ENCODE data around the gene CYP4F8.
"Not testable (repeated sequence)": the region's sequence is repeated elsewhere in the genome, so short reads cannot be mapped to it uniquely, and the experiment has no call there.

Gene CYP4F8, protein sequence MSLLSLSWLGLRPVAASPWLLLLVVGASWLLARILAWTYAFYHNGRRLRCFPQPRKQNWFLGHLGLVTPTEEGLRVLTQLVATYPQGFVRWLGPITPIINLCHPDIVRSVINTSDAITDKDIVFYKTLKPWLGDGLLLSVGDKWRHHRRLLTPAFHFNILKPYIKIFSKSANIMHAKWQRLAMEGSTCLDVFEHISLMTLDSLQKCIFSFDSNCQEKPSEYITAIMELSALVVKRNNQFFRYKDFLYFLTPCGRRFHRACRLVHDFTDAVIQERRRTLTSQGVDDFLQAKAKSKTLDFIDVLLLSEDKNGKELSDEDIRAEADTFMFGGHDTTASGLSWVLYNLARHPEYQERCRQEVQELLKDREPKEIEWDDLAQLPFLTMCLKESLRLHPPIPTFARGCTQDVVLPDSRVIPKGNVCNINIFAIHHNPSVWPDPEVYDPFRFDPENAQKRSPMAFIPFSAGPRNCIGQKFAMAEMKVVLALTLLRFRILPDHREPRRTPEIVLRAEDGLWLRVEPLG

DNA sequence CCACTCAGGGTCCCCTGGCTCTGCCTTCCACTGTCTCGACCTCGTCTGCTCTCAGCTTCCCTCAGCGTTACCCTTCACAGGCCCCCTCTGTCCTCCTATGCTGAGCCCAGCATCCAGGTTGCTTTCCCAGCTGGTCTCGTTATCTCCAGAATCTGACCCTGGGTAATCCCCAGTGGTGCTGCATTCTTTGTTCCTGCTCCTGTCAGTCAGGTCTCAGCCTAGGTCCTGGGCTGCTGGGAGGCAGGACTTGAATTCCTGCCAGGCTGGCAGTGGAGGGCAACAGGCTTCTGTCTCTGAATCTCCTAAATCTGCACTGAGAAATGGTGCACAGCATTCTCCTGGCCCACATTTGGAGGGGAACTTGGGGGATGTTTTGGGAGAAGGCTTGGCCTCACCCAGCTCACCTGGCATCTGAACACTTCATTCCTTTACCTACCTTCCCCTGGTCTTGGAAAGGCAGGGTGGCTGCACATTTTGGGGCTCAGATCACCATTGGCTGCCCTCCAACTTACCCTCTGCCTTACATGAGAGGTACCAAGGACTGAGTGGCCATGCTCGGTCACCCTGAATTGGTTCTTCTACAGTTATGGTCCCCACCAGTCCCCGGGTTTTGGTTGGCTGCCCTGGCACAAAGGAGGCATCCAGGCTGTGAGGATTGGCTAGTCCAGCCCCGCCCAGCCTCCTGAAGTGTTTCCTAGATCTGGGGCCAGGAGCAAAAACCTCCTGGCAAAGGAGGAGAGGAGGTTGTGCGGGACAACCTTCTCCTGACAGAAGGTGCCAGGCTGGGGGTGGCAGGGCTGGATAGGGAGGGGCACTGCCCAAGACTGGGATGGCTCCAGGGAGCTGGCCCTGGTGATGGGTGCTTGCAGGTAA lies at the start of gene CYP4F8:
TSS of gene CYP4F8 (plus strand) at position 712 of the 873 bp plus-strand sequence. CDS start 399 bp downstream, outside the sequence.
- DNase-seq, result no peak

DNA sequence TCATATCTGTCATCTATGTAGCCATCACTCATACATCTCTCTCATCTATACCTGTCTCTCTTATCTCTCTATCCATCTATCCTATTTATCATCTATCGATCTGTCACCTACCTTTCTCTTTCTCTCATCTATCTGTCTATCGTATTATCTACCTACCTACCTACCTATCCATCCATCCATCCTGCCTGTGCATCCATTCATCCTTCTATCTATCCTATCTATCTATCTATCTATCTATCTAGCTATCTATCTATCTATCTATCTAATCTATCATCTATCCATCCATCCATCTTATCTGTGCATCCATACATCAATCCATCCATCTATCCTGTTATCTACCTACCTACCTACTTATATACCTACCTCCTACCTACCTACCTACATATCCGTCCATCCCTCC lies 44.6 kb upstream of the CYP4F8 start:
- DNase-seq, result no peak

DNA sequence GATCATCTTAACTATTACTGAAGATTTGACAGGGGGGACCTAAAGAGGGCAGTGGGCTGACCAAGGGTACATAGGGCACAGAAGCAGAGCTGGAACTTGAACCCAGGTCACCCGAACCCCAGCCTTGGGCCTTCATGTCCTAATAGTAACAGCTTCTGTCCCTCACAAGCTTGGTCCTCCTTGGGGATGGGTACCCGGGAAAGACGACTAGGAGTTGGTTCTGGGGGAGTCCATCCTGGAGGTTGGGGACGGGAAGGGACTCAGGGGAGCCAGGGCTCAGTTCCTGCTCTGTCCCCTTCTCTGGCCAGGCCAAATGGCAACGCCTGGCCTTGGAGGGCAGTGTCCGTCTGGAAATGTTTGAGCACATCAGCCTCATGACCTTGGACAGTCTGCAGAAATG lies 39.6 kb upstream of the CYP4F8 start:
- DNase-seq, result no peak

DNA sequence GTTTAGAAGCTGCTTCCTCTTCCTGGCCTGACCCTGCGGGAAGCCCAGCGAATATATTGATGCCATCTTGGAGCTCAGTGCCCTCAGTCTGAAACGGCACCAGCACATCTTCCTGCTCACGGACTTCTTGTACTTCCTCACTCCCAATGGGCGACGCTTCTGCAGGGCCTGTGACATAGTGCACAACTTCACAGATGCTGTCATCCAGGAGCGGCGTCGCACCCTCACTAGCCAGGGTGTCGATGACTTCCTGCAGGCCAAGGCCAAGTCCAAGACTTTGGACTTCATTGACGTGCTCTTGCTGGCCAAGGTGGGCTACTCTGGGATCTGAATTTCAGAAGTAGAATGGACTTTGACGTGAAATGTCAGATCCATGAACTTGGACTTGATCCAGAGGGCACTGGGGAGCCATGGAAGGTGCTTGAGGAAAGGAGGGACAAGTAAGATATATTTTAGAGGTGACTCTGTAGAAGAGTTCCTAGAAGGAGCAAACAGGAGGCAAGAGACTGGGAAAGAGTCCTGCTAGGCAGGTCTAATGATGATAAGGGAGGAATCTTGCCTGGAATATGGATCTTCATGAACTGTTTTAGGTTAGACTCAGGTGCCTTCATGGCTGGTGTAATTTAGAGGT lies 38.4 kb upstream of the CYP4F8 start:
- DNase-seq, result no peak

DNA sequence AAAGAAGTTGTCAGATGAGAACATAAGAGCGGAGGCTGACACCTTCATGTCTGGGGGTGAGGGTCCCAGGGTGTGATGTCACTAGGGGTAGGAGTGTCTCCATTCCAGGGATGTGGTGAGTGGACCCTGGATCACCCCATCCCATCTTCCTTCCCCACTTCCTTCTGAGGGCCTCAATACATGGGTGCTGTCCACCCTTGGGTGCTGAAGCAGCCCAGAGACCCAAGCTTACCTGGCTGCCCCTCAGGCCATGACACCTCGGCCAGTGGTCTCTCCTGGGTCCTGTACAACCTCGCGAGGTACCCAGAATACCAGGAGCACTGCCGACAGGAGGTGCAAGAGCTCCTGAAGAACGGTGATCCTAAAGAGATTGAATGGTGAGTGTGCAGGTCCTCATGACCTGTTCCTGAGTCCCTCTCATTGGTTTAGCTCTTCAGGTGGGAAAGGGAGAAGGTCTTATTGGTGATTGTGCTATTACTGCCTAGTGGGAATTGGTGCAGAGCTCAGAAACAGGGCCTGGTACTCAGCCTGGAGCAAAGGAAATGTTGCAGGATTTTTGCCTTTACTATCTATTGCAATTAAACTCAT lies 37.7 kb upstream of the CYP4F8 start:
- no peak for DNase-seq

DNA sequence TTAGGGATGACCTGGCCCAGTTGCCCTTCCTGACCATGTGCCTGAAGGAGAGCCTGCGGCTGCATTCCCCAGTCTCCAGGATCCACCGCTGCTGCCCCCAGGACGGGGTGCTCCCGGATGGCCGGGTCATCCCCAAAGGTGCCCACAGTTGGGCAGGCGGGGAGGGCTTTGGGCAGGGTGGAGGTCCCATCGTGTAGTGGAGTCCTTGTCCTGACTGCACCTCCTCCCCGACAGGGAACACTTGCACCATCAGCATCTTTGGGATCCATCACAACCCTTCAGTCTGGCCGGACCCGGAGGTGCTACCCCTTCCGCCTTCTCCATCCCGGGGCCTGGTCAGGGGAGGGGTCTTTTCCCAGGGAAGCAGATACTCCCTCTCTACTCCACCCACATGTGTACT lies 31.7 kb upstream of the CYP4F8 start:
- DNase-seq, result no peak

DNA sequence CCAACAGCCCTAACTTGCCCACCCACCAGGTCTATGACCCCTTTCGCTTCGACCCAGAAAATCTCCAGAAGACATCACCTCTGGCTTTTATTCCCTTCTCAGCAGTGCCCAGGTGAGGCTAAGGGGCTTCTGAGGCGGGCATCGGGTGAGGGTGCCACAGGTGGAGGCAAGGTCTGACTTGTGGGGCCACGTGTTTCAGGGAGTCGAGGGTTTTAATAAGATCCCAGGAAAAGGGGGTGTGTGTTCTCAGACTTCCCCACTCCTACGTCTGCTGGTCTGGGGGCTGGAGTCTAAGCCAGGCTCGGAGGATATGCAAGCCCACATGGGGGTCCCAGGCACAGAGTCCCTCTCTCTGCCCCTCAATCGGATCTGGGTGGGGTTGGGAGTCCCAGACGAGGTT lies 30.9 kb upstream of the CYP4F8 start:
- DNase-seq, result no peak

DNA sequence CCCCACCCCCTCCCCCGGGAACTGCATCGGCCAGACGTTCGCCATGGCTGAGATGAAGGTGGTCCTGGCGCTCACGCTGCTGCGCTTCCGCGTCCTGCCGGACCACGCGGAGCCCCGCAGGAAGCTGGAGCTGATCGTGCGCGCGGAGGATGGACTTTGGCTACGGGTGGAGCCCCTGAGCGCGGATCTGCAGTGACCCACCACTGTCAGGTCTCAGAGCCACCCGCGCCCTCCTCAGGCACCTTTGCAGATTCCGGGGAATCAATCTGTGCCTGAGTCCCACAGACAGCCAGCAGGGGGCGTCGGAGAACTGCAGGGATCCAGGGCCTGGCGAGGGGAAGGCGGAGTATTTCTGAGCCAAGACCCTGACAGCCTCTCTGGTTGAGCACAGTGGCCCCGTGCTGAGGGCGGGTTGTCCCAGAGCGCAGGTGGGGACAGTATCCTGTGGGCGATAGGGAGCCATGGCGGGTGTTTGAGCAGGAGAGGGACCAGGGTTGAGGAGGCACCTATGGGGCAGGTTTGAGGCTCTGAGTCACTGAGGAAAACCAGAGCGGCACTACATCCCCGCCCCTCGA lies 30.4 kb upstream of the CYP4F8 start:
- DNase-seq, result peak; percentile 68

DNA sequence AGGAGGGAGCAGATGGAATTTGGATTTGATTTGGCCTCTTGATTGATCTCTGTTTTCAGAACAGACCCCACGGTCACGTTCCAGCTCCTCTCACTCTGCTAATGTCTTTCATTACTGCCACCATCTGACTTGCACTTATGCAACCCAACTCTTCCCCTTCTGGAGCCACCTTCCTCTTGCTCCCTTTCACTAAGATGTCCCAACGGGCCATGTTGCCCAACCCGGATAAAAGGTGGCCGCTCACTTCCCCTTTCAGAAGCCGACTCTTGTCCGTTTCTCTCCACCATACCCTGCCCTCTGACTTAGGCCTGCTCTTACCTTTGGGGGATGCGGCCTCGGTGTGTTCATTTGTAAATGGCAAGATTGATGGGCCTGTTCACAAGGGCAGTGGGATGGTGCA lies 27.4 kb upstream of the CYP4F8 start:
- peak; percentile 99 for DNase-seq

DNA sequence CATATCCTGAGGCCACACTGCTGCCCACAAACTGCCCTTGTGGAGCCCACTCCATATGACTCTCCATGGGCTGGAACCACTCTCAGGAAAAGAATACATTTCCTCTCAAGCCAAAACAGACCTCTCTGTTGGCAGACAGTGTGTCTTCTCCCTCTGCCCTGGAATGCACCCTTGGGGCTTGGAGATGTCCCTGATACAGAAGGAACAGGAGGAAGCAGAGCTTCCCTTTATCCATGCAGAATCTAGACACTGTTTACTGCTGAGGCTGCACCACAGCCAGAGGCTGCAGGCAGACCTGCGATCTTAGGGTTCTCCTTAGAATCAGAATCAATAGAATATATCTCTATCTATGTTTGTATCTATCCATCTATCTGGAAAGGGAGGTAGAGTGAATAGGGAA lies 26.8 kb upstream of the CYP4F8 start:
- peak; percentile 53 for DNase-seq

DNA sequence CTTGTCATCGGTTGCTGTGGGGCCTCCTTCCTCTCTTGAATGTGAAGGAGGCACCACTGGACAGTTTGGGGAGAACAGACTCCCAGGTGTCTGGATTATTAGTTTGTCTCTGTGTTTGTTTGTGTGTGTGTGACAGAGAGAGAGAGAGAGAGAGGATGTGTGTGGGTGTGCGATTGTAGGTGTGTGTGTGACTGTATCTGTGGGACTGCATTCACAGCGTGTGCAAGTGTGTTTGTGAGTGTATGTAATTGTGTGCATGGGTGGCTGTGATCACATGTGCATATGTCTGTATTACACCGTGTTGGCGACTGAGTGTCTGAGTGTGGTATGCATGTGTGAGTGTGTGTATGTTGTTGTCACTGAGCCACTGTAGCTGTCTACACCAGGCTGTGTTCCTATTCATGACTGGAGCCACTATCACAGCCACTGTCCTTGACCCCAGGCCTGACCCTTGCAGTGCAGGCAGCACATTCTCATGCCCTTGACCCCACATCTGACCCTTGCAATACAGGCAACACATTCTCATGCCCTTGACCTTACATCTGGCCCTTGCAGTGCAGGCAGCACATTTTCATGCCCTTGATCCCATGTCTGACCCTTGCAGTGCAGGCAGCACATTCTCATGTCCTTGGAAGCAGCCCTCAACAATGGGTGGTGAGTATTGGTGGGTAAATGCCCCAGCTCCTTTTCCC lies 25.1 kb upstream of the CYP4F8 start:
- DNase-seq, result no peak

DNA sequence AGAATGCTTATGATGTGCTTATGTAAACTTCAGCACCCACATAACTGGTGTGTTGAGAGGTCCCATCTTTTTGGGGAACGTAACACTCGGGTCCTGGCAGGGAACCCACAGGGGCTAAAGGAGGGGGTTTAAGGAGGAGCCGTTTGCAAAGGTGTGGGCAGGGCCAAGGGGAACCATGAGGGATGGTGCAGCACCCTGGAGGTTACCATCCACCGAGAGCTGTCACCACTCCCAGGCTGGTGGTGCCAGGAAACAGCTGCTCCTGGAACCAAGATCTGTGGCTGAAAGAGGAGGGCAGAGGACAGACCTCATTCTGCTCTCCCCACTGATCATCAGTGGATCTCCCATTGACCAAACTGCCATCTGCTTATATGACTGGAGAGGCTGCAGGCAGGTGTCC lies 23.2 kb upstream of the CYP4F8 start:
- no peak for DNase-seq

DNA sequence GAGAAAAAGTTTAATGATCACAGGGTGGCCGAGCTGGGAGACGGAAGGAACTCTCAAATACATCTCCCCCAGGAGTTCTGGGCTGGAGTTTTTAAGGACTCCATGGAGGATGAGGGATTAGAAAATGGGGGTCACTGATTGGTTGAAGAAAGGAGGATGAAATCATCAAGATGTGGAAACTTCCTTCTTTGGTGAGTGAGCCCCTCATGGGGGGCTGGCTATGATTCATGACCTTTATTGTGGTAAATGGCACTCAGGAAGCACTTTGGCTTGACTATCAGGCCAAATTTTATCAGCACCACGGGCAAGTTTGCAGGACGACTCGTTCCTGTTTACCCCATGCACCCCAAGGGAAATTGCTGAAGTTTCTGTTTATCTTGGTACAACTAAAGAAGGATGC lies 22.5 kb upstream of the CYP4F8 start:
- peak; percentile 56 for DNase-seq

DNA sequence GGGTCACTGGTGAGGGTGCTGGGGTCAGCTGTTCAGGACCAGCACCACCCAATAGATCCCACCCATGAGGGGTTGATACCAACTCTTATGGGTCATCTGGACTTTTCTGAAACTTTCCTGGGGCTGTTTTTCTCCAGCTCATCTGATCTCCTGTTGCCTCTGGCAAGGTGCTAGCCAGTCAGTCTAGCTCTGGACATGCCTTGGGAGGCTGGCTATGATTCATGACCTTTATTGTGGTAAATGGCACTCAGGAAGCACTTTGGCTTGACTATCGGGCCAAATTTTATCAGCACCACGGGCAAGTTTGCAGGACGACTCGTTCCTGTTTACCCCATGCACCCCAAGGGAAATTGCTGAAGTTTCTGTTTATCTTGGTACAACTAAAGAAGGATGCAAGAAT lies 21.3 kb upstream of the CYP4F8 start:
- DNase-seq, result not testable (repeated sequence)

DNA sequence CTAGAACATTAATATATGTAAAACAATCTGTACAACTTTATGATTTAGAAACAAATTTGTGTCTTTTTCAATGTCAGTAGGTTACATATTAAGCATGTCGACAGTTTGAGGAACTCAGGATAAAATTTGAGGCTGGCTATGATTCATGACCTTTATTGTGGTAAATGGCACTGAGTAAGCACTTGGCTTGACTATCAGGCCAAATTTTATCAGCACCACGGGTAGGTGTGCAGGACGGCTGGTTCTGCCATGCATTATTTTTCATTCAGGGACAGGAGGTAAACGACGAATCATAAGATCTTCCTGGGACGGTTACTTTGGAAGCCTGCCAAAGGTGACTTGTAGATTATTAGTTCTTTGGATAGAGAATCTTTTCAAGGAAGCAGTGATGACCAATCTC lies 19.9 kb upstream of the CYP4F8 start:
- DNase-seq, result peak; percentile 72

DNA sequence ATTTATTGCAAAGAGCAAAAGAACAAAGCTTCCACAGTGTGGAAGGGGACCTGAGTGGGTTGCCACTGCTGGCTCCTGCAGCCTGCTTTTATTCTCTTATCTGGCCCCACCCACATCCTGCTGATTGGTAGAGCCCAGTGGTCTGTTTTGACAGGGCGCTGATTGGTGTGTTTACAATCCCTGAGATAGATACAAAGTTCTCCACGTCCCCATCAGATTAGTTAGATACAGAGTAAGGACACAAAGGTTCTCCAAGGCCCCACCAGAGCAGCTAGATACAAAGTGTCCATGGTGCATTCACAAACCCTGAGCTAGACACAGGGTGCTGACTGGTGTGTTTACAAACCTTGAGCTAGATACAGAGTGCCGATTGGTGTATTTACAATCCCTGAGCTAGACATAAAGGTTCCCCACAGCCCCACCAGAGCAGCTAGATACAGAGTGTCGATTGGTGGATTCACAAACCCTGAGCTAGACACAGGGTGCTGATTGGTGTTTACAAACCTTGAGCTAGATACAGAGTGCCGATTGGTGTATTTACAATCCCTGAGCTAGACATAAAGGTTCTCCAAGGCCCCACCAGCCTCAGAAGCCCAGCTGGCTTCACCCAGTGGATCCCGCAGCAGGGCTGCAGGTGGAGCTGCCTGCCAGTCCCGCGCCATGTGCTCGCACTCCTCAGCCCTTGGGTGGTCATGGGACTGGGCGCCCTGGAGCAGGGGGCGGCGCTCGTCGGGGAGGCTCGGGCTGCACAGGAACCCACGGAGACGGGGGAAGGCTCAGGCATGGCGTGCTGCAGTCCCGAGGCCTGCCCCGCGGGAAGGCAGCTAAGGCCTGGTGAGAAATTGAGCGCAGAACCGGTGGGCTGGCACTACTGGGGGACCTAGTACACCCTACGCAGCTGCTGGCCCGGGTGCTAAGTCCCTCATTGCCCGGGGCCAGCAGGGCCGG lies 6.8 kb upstream of the CYP4F8 start:
- not testable (repeated sequence) for DNase-seq

DNA sequence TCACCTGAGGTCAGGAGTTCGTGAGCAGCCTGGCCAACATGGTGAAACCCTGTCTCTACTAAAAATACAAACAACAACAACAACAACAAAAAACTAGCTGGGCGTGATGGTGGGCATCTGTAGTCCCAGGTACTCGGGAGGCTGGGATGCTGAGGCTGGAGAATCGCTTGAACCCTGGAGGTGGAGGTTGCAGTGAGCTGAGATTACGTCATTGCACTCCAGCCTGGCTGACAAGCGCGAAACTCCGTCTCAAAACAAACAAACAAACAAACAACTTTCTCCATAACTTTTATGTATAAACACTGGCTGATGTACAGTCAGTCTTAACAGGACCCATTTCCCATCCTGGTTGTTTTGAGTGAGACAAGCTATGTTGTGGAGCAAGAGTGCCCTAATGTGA lies 5.8 kb upstream of the CYP4F8 start:
- no peak for DNase-seq

DNA sequence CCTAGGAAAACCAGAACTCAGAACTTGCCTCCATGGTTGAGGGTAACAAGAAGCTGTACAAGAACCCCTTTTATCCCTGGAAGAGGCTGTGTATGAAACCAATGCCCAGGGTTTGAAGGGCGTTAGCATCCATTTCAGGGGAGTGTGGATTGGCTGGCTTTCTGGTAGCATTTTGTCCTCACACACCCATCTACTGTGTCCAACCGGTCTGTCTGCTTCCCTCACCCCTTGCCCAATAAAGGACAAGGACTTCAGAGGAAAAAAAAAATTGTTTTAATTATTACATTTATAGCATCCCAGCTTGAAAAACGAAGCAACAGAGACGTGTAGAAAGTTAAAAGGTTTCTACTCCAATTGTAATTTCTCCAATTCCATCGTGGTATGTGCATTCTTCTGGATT lies 2.7 kb upstream of the CYP4F8 start:
- DNase-seq, result no peak

DNA sequence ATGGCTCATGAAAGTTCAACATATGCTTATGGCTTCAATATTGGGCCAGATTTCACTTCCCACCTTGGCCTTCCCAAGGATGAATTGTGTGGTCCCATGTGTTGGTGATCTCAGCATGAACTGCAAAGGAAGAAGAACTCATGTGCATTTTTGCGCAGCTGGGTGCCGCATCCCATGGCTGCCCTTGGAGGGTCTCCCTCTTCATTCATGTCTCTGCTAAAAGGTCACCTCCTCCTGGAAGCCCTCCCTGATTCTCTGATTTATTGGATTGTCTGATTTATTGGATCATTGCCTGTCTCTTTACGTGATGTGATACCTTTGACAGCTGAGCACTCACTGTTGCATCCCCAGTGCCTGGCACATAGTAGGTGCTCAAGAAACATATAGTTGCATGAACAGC lies 1.7 kb upstream of the CYP4F8 start:
- DNase-seq, result no peak

DNA sequence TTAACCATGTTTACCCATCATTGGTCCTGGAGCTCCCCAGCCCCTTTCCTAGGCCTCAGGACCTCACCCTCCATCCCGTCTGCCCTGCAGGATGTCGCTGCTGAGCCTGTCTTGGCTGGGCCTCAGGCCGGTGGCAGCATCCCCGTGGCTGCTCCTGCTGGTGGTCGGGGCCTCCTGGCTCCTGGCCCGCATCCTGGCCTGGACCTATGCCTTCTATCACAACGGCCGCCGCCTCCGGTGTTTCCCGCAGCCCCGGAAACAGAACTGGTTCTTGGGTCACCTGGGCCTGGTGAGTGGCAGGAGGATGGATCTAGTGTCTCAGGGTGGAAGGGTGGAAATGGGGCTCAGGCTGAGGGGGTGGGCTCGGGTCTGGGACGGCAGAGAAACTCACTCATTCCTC lies 508 bp downstream of the CYP4F8 start:
- DNase-seq, result no peak

DNA sequence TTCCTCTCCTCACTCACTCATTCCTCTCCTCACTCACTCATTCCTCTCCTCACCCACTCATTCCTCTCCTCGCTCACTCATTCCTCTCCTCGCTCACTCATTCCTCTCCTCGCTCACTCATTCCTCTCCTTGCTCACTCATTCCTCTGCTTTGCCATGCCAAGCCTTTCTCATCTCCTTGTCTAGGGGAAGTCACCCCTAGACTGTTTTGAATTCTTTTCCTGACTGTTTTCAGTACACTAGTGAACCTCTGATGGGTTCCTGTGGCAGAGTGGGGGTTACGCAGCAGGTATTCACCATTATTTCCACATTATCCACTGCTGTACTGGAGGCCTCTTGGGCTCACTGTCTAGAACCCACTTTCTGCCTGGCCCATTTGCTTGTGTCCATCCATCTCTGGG lies 1.2 kb downstream of the CYP4F8 start:
- no peak for DNase-seq
